RWPE1 (cell line): ENCODE data around the gene VWA5B2.
A peak's percentile ranks its signal among the peaks of the same experiment; 100 is the strongest.

Source experiments
- CTCF ChIA-PET: fragments of 350-600 bp; sonication (Branson Sonifier 250); formaldehyde crosslinking; extraction: SDS; loops from one replicate; lab custom pipeline; 2021; lab: Yijun Ruan, JAX
- POLR2A ChIA-PET: fragments of 400-600 bp; formaldehyde crosslinking; extraction: SDS; loops from one replicate; lab custom pipeline; 2020; ENCODE audit warnings: antibody characterized with exemption; ENCODE audit not compliant: low non-redundant PET; lab: Yijun Ruan, JAX
- DNase-seq: peaks from one replicate; pipeline ENCODE4 v3.0.0; 2012; ENCODE audit warnings: low spot score
- H3K27ac ChIP-seq: fragments of 450-650 bp; 2 replicates; pipeline ENCODE4 v1.5.1; 2017
- TF ChIP-seq, protein P1 (sequence below): fragments of 450-650 bp; conservative IDR thresholded peaks from 2 replicates; pipeline ENCODE4 v1.5.1; 2017; ENCODE audit warnings: low read depth, mild to moderate bottlenecking

The VWA5B2 gene

DNA sequence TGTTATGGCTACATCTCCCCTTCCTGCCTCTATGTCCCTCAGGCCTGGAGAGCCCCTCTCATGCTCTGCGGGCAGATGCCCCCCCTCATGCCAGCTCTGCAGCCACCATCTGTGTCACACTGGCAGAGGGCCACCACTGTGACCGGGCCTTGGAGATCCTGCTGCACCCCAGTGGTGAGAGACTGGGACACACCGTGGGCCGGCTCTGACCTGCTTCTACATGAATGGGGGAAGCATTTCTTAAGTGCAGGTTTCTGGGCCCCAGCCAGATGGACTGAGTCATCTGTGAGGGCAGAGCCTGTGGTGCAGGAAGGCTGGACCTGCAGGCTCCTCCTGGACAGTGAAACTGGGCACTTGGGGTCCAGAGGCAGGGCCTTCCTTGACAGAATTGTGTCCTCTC, 4.8 kb downstream of the VWA5B2 start:
- peak overlapping the region; percentile 62 for H3K27ac ChIP-seq
- POLR2A ChIA-PET, result interaction anchor here (0.6 kb wide), 1 partner anchor 369 kb away, joined by 3 read pairs; no protein-coding TSS in a partner anchor
- peak; percentile 90 for DNase-seq
- CTCF ChIA-PET, result interaction anchor here (0.6 to 0.9 kb wide), 2 partner anchors 53 to 147 kb away, joined by 3 to 4 read pairs; no protein-coding TSS in a partner anchor
- TF ChIP-seq, protein P1, sequence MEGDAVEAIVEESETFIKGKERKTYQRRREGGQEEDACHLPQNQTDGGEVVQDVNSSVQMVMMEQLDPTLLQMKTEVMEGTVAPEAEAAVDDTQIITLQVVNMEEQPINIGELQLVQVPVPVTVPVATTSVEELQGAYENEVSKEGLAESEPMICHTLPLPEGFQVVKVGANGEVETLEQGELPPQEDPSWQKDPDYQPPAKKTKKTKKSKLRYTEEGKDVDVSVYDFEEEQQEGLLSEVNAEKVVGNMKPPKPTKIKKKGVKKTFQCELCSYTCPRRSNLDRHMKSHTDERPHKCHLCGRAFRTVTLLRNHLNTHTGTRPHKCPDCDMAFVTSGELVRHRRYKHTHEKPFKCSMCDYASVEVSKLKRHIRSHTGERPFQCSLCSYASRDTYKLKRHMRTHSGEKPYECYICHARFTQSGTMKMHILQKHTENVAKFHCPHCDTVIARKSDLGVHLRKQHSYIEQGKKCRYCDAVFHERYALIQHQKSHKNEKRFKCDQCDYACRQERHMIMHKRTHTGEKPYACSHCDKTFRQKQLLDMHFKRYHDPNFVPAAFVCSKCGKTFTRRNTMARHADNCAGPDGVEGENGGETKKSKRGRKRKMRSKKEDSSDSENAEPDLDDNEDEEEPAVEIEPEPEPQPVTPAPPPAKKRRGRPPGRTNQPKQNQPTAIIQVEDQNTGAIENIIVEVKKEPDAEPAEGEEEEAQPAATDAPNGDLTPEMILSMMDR, result peak; percentile 59

DNA sequence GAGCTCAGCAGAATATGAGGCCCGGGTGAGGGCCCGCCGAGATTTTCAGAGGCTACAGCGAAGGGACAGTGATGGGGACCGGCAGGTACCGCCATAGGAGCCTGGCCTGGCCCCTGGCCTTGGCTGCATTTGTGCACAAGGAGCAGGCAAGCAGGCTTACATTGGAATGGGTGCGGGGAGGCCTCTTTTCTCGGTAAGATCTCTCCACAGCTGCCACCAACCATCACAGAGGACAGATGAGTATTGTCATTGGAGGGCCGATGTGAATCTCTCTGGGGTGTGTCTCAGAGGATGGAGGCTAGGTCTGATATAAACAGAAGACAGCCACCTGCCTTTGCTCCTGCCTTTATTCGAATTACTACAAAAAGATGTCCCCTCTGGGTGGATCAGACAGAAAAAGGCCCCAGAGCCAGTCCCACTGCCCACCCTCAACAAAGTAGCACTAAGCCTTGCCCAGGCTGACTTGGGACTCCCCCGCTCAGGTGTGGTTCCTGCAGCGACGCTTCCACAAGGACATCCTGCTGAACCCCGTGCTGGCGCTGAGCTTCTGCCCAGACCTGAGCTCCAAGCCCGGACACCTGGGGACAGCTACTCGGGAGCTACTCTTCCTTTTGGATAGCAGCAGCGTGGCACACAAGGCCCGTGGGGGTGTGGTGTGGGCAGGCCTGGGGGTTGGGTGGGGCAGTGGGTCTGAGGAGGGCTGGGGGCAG, 5.4 kb downstream of the VWA5B2 start:
- ChIA-PET POLR2A (no interaction called here), CTCF (interaction anchor here (0.6 to 0.9 kb wide), 2 partner anchors 35 to 54 kb away, joined by 3 read pairs; no protein-coding TSS in a partner anchor)
- no peak for DNase-seq
- peak overlapping the region; percentile 62 for H3K27ac ChIP-seq
- TF ChIP-seq, protein P1, result no peak

DNA sequence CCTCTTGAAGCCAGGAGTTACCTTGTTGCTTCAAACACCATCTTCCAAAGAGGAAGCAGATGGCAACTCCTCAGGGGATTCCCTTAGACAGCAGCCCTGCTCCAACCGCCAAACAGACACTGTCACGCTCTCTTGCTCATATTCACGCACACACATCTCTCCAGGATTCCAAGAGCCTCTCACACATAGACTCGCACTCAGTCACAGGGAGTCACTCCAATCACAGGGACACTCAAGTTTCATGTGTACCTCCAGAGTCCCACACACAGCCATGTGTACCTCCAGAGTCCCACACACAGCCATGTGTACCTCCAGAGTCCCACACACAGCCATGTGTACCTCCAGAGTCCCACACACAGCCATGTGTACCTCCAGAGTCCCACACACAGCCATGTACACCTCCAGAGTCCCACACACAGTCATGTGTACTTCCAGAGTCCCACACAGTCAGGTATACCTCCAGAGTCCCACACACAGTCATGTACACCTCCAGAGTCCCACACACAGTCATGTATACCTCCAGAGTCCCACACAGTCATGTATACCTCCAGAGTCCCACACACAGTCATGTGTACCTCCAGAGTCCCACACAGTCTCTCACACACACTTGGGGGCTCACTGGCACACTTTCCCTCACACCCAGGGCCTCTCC, 6.1 kb downstream of the VWA5B2 start:
- CTCF ChIA-PET, result interaction anchor here (0.6 kb wide), 1 partner anchor 35 kb away, joined by 3 read pairs; no protein-coding TSS in a partner anchor
- TF ChIP-seq, protein P1, result no peak

DNA sequence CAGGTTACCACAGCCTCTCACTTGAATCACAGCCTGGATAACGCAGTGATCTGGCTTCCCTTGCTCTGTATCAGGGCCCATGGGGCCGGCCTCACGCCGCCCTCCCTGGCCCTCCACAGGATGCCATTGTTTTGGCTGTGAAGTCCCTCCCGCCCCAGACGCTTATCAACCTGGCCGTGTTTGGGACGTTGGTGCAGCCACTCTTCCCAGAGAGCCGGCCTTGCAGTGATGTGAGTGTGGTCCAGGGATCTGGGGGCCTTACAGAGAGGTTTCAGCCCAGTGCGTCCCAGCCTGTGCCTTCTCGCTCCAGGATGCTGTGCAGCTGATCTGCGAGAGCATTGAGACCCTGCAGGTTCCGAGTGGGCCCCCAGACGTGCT, 6.6 kb downstream of the VWA5B2 start:
- POLR2A ChIA-PET, result no interaction called here

More for the DNA sequence above, 6.1 kb downstream of the VWA5B2 start:
- no peak for DNase-seq
- no peak overlapping the region for H3K27ac ChIP-seq
- POLR2A ChIA-PET, result no interaction called here

DNA sequence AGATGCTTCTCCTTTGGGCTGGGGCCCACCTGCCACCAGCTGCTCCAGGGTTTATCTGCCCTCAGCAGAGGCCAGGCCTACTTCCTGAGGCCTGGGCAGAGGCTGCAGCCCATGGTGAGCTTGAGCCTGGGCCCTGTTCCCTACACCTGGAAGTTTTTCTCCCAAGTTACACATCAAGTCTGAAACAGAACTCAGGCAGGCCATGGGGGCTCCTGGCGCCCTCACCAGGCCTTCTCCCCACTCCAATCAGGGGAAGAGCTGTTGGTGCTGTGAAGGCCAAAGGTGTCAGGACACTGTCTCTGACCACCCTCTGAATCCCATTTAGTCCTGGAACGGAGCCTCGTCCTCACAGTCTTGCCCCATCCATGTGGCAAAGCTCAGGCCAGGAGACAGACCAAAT, 7.3 kb downstream of the VWA5B2 start:
- CTCF ChIA-PET, result interaction anchor here (0.6 to 2.3 kb wide), 4 partner anchors 9 to 539 kb away, joined by 3 to 17 read pairs (median 3); partner anchors contain the start of gene EEF1AKMT4
- no peak for DNase-seq
- TF ChIP-seq, protein P1, result no peak
- no peak overlapping the region for H3K27ac ChIP-seq
- POLR2A ChIA-PET, result interaction anchor here (0.6 kb wide), 1 partner anchor 98 kb away, joined by 8 read pairs; no protein-coding TSS in a partner anchor

More for the DNA sequence above, 6.6 kb downstream of the VWA5B2 start:
- CTCF ChIA-PET, result interaction anchor here (0.6 to 2.3 kb wide), 3 partner anchors 8 to 47 kb away, joined by 3 to 17 read pairs (median 3); partner anchors contain the start of gene EEF1AKMT4
- no peak overlapping the region for H3K27ac ChIP-seq
- no peak for DNase-seq
- TF ChIP-seq, protein P1, result no peak

DNA sequence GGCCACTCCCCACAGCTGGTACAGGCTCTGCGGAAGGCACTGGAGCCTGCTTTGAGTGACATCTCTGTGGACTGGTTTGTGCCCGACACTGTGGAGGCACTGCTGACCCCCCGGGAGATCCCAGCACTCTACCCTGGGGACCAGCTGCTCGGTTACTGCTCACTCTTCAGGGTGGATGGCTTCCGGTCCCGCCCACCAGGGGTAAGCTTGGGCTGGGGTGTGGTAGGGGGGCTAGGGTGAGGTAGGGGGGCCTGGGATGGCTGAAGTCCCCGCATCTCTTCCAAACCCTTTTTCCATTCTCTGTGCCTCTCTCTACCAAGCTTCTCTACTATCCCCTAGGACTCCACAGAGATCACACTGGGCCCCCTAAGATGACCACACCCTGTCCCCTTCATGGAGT, 7.8 kb downstream of the VWA5B2 start:
- ChIA-PET POLR2A (interaction anchor here (0.6 kb wide), 1 partner anchor 98 kb away, joined by 8 read pairs; no protein-coding TSS in a partner anchor), CTCF (interaction anchor here (2.3 kb wide), 1 partner anchor 9 kb away, joined by 17 read pairs; no protein-coding TSS in a partner anchor)
- TF ChIP-seq, protein P1, result no peak
- DNase-seq, result no peak
- no peak overlapping the region for H3K27ac ChIP-seq
